ENCODE measurements around the gene EIF2S1.
"Not testable (repeated sequence)": the region's sequence is repeated elsewhere in the genome, so short reads cannot be mapped to it uniquely, and the experiment has no call there.

The EIF2S1 gene

GRCh38 chr14:67359775-67360469 is at the start of gene EIF2S1, which contains the start of gene ATP6V1D:
EIF2S1 (plus strand) TSS chr14:67360328; CDS start chr14:67364768, 4,440 bp downstream.
ATP6V1D (minus strand) TSS chr14:67359804; CDS start chr14:67359698, 106 bp downstream.
- H3K36me3 ChIP-seq (ENCODE audit: insufficient read depth, low read length): peaks cover under 1% of the 10 kb centered on the region; the same call in 1 of the 2 replicates
- H3K27me3 ChIP-seq (ENCODE audit: insufficient read depth, low read length): no peaks in the 10 kb centered on the region
- H3K4me3 ChIP-seq (ENCODE audit: low read depth, low read length): peak within 1 kb of the TSS; percentile 95
- peak within 1 kb of the TSS; percentile 98 for H2AFZ ChIP-seq (ENCODE audit: low read length, unreplicated experiment)
- peaks cover 46% of the 10 kb centered on the region for H3K4me1 ChIP-seq (ENCODE audit: control insufficient read depth, insufficient read depth, low read length, unreplicated experiment)
- H3K79me2 ChIP-seq (ENCODE audit: control insufficient read depth, insufficient read depth, low read length, unreplicated experiment): peaks cover 92% of the 10 kb centered on the region
- H3K27ac ChIP-seq (ENCODE audit: low read depth, low read length): peak within 1 kb of the TSS; percentile 97

- H3K27ac ChIP-seq (ENCODE audit: low read depth, low read length): no peak overlapping the region
- no peaks in the 10 kb centered on the region for H3K27me3 ChIP-seq (ENCODE audit: insufficient read depth, low read length)
- H3K4me3 ChIP-seq (ENCODE audit: low read depth, low read length): no peak overlapping the region
- H3K79me2 ChIP-seq (ENCODE audit: control insufficient read depth, insufficient read depth, low read length, unreplicated experiment): no peaks in the 10 kb centered on the region
- no peak overlapping the region for H2AFZ ChIP-seq (ENCODE audit: low read length, unreplicated experiment)
- H3K4me1 ChIP-seq (ENCODE audit: control insufficient read depth, insufficient read depth, low read length, unreplicated experiment): no peaks in the 10 kb centered on the region
- H3K36me3 ChIP-seq (ENCODE audit: insufficient read depth, low read length): peaks cover 11% of the 10 kb centered on the region
Measured at GRCh38 chr14:67311868-67312267, 48.3 kb upstream of the EIF2S1 start.

- Histone ChIP-seq H3K4me1 (ENCODE audit: control insufficient read depth, insufficient read depth, low read length, unreplicated experiment) (no peaks in the 10 kb centered on the region), H3K27me3 (ENCODE audit: insufficient read depth, low read length) (no peaks in the 10 kb centered on the region), H3K79me2 (ENCODE audit: control insufficient read depth, insufficient read depth, low read length, unreplicated experiment) (no peaks in the 10 kb centered on the region), H3K27ac (ENCODE audit: low read depth, low read length) (no peak overlapping the region), H3K4me3 (ENCODE audit: low read depth, low read length) (no peak overlapping the region), H3K36me3 (ENCODE audit: insufficient read depth, low read length) (peaks cover 11% of the 10 kb centered on the region), H2AFZ (ENCODE audit: low read length, unreplicated experiment) (no peak overlapping the region)
Measured at GRCh38 chr14:67313153-67313552, 47.0 kb upstream of the EIF2S1 start.

GRCh38 chr14:67317822-67318221 is 42.3 kb upstream of the EIF2S1 start:
- no peak overlapping the region for H2AFZ ChIP-seq (ENCODE audit: low read length, unreplicated experiment)
- no peaks in the 10 kb centered on the region for H3K4me1 ChIP-seq (ENCODE audit: control insufficient read depth, insufficient read depth, low read length, unreplicated experiment)
- no peaks in the 10 kb centered on the region for H3K27me3 ChIP-seq (ENCODE audit: insufficient read depth, low read length)
- peaks cover 6% of the 10 kb centered on the region for H3K36me3 ChIP-seq (ENCODE audit: insufficient read depth, low read length)
- no peak overlapping the region for H3K4me3 ChIP-seq (ENCODE audit: low read depth, low read length)
- no peaks in the 10 kb centered on the region for H3K79me2 ChIP-seq (ENCODE audit: control insufficient read depth, insufficient read depth, low read length, unreplicated experiment)
- no peak overlapping the region for H3K27ac ChIP-seq (ENCODE audit: low read depth, low read length)

- no peaks in the 10 kb centered on the region for H3K27me3 ChIP-seq (ENCODE audit: insufficient read depth, low read length)
- no peak overlapping the region for H3K4me3 ChIP-seq (ENCODE audit: low read depth, low read length)
- H3K27ac ChIP-seq (ENCODE audit: low read depth, low read length): no peak overlapping the region
- no peaks in the 10 kb centered on the region for H3K4me1 ChIP-seq (ENCODE audit: control insufficient read depth, insufficient read depth, low read length, unreplicated experiment)
- H3K36me3 ChIP-seq (ENCODE audit: insufficient read depth, low read length): peaks cover 6% of the 10 kb centered on the region; the same call in 1 of the 2 replicates
- H3K79me2 ChIP-seq (ENCODE audit: control insufficient read depth, insufficient read depth, low read length, unreplicated experiment): no peaks in the 10 kb centered on the region
- H2AFZ ChIP-seq (ENCODE audit: low read length, unreplicated experiment): no peak overlapping the region
Measured at GRCh38 chr14:67319142-67319541, 41.0 kb upstream of the EIF2S1 start.

- H3K4me1 ChIP-seq (ENCODE audit: control insufficient read depth, insufficient read depth, low read length, unreplicated experiment); H3K27ac ChIP-seq (ENCODE audit: low read depth, low read length); H3K4me3 ChIP-seq (ENCODE audit: low read depth, low read length); H3K79me2 ChIP-seq (ENCODE audit: control insufficient read depth, insufficient read depth, low read length, unreplicated experiment); H3K27me3 ChIP-seq (ENCODE audit: insufficient read depth, low read length); H2AFZ ChIP-seq (ENCODE audit: low read length, unreplicated experiment): not testable (repeated sequence)
- H3K36me3 ChIP-seq (ENCODE audit: insufficient read depth, low read length): peaks cover 31% of the 10 kb centered on the region
Measured at GRCh38 chr14:67329666-67330065, 30.5 kb upstream of the EIF2S1 start.

GRCh38 chr14:67331368-67332125 is 28.6 kb upstream of the EIF2S1 start:
- peaks cover 42% of the 10 kb centered on the region for H3K36me3 ChIP-seq (ENCODE audit: insufficient read depth, low read length)
- H3K27me3 ChIP-seq (ENCODE audit: insufficient read depth, low read length): no peaks in the 10 kb centered on the region
- H3K27ac ChIP-seq (ENCODE audit: low read depth, low read length): no peak overlapping the region
- H3K79me2 ChIP-seq (ENCODE audit: control insufficient read depth, insufficient read depth, low read length, unreplicated experiment): no peaks in the 10 kb centered on the region
- no peak overlapping the region for H3K4me3 ChIP-seq (ENCODE audit: low read depth, low read length)
- H3K4me1 ChIP-seq (ENCODE audit: control insufficient read depth, insufficient read depth, low read length, unreplicated experiment): no peaks in the 10 kb centered on the region
- H2AFZ ChIP-seq (ENCODE audit: low read length, unreplicated experiment): no peak overlapping the region

GRCh38 chr14:67332468-67332867 is 27.7 kb upstream of the EIF2S1 start:
- H2AFZ ChIP-seq (ENCODE audit: low read length, unreplicated experiment): no peak overlapping the region
- no peaks in the 10 kb centered on the region for H3K27me3 ChIP-seq (ENCODE audit: insufficient read depth, low read length)
- no peak overlapping the region for H3K4me3 ChIP-seq (ENCODE audit: low read depth, low read length)
- no peaks in the 10 kb centered on the region for H3K79me2 ChIP-seq (ENCODE audit: control insufficient read depth, insufficient read depth, low read length, unreplicated experiment)
- H3K27ac ChIP-seq (ENCODE audit: low read depth, low read length): no peak overlapping the region
- H3K36me3 ChIP-seq (ENCODE audit: insufficient read depth, low read length): peaks cover 48% of the 10 kb centered on the region
- H3K4me1 ChIP-seq (ENCODE audit: control insufficient read depth, insufficient read depth, low read length, unreplicated experiment): no peaks in the 10 kb centered on the region

- no peaks in the 10 kb centered on the region for H3K27me3 ChIP-seq (ENCODE audit: insufficient read depth, low read length)
- no peak overlapping the region for H3K4me3 ChIP-seq (ENCODE audit: low read depth, low read length)
- no peaks in the 10 kb centered on the region for H3K4me1 ChIP-seq (ENCODE audit: control insufficient read depth, insufficient read depth, low read length, unreplicated experiment)
- H3K27ac ChIP-seq (ENCODE audit: low read depth, low read length): no peak overlapping the region
- peaks cover 68% of the 10 kb centered on the region for H3K36me3 ChIP-seq (ENCODE audit: insufficient read depth, low read length)
- H3K79me2 ChIP-seq (ENCODE audit: control insufficient read depth, insufficient read depth, low read length, unreplicated experiment): no peaks in the 10 kb centered on the region
- H2AFZ ChIP-seq (ENCODE audit: low read length, unreplicated experiment): no peak overlapping the region
Measured at GRCh38 chr14:67335781-67336180, 24.3 kb upstream of the EIF2S1 start.

- H3K27me3 ChIP-seq (ENCODE audit: insufficient read depth, low read length); H2AFZ ChIP-seq (ENCODE audit: low read length, unreplicated experiment); H3K4me1 ChIP-seq (ENCODE audit: control insufficient read depth, insufficient read depth, low read length, unreplicated experiment); H3K4me3 ChIP-seq (ENCODE audit: low read depth, low read length); H3K79me2 ChIP-seq (ENCODE audit: control insufficient read depth, insufficient read depth, low read length, unreplicated experiment); H3K27ac ChIP-seq (ENCODE audit: low read depth, low read length): not testable (repeated sequence)
- peaks cover 44% of the 10 kb centered on the region for H3K36me3 ChIP-seq (ENCODE audit: insufficient read depth, low read length)
Measured at GRCh38 chr14:67341231-67341630, 18.9 kb upstream of the EIF2S1 start.
